Measurements from ENCODE around the gene PLIN1.
A peak's percentile ranks its signal among the peaks of the same experiment; 100 is the strongest.

Gene PLIN1

DNA sequence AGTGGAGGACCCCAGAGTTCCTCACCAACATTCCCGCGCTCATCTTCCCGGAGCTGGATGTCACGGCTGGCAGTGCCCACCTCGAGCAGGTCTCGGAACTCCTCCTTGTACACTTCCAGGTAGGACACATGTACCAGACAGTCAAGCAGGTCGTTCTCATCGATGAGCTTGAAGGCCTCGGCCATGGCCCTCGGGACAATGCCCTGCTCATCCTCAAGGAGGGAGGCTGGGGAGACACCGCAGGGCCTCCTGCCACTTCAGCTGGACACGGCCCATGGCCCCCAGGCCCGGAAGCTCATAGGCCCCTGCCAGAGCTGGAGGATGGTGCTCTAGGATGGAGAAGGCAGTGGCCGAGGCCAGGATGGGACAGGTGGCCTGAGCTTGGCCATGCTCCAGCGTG, 29.5 kb downstream of the PLIN1 start:
- WGBS, 2 donors (ENCODE audit: extremely low coverage in 2 of 2, insufficient read length in 2 of 2, insufficient replicate concordance in 1 of 2), result no CpG with 5 or more reads among the region's 15 CpGs
- DNase-seq (ENCODE audit: low spot score), result no peak

DNA sequence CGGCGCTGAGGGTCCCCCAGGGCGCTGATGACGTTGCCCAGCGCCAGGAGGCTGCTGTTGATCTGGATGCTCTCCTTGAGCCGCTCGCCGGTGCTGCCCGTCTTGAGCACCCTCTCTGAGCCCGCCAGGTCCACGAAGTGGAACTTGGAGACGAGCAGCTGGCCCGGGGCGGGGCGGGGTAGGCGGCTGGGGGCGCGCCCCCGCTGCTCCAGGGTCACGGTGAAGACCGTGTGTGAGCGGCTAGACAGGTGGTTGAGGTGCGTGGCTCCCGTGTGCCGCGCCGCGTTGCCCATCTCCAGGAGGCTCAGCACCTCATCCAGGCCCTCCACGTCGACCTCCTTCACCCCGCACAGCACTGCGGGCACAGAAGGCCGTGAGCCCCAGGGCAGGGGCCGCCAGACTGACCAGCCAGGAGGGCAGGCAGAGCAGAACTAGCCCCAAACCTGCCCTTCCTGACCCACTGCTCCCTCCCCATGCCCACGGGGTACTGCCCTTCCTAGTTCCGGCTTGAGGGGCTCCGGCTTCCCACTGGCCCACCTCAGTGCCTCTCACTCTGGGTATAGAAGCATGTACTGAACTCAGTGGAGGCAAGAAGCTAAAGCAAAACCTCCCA, 30.0 kb downstream of the PLIN1 start:
- Histone ChIP-seq H2AFZ (ENCODE audit: low read length) (no peak overlapping the region), H3K9me3 (replicated peaks in 1 of 2; ENCODE audit: control insufficient read depth in 2 of 2, insufficient read depth in 1 of 2, low read depth in 1 of 2, low read length in 2 of 2) (no peaks in the 10 kb centered on the region), H3K36me3 (replicated peaks in 1 of 2; ENCODE audit: control insufficient read depth in 2 of 2, insufficient read depth in 2 of 2, low read length in 2 of 2) (peaks cover 22 to 37% of the 10 kb centered on the region in 2 donors), H3K23ac (ENCODE audit: low read depth, low read length, poor library complexity) (peak overlapping the region; percentile 55), H3K4me3 (ENCODE audit: low read length in 2 of 2) (peak overlapping the region in 1 of 2 donors; percentile 9), H3K14ac (ENCODE audit: low read length) (no peak overlapping the region), H3K79me1 (ENCODE audit: low read depth, low read length) (peaks cover 8% of the 10 kb centered on the region), H3K4me2 (ENCODE audit: insufficient read depth, low read length, poor library complexity, severe bottlenecking) (no peak overlapping the region), H3K4me1 (ENCODE audit: control insufficient read depth in 2 of 2, insufficient read depth in 1 of 2, low read depth in 1 of 2, low read length in 2 of 2) (peaks cover 0 to 1% of the 10 kb centered on the region in 2 donors), H4K8ac (ENCODE audit: low read depth, low read length) (no peak overlapping the region), H2BK15ac (ENCODE audit: low read length) (no peak overlapping the region), H4K91ac (ENCODE audit: low read depth, low read length, poor library complexity) (no peak overlapping the region), H2AK5ac (ENCODE audit: low read depth, low read length) (no peak overlapping the region), H3K9ac (ENCODE audit: low read depth, low read length, poor library complexity) (no peak overlapping the region), H3K18ac (ENCODE audit: low read length) (no peak overlapping the region), H3K27me3 (ENCODE audit: control insufficient read depth in 3 of 3, insufficient read depth in 3 of 3, low read depth in 1 of 3, low read length in 3 of 3) (no peaks in the 10 kb centered on the region), H2BK12ac (ENCODE audit: low read length) (no peak overlapping the region), H2BK5ac (ENCODE audit: low read length) (no peak overlapping the region), H3K4ac (ENCODE audit: low read length) (no peak overlapping the region), H3K27ac (replicated peaks; ENCODE audit: low read length) (no peak overlapping the region), H2BK120ac (ENCODE audit: low read depth, low read length) (no peak overlapping the region)
- WGBS, 2 donors (ENCODE audit: extremely low coverage in 2 of 2, insufficient read length in 2 of 2, insufficient replicate concordance in 1 of 2), result no CpG with 5 or more reads among the region's 37 CpGs
- DNase-seq (ENCODE audit: low spot score), result no peak

More for the DNA sequence above, 29.5 kb downstream of the PLIN1 start:
- Histone ChIP-seq H3K18ac (ENCODE audit: low read length) (no peak overlapping the region), H2AK5ac (ENCODE audit: low read depth, low read length) (no peak overlapping the region), H3K36me3 (replicated peaks in 1 of 2; ENCODE audit: control insufficient read depth in 2 of 2, insufficient read depth in 2 of 2, low read length in 2 of 2) (peaks cover 22 to 35% of the 10 kb centered on the region in 2 donors), H3K4me3 (ENCODE audit: low read length in 2 of 2) (no peak overlapping the region), H2BK12ac (ENCODE audit: low read length) (no peak overlapping the region), H3K23ac (ENCODE audit: low read depth, low read length, poor library complexity) (no peak overlapping the region), H2AFZ (ENCODE audit: low read length) (no peak overlapping the region), H2BK120ac (ENCODE audit: low read depth, low read length) (no peak overlapping the region), H3K27me3 (ENCODE audit: control insufficient read depth in 3 of 3, insufficient read depth in 3 of 3, low read depth in 1 of 3, low read length in 3 of 3) (no peaks in the 10 kb centered on the region), H3K4me1 (ENCODE audit: control insufficient read depth in 2 of 2, insufficient read depth in 1 of 2, low read depth in 1 of 2, low read length in 2 of 2) (peaks cover 2 to 5% of the 10 kb centered on the region in 2 donors), H3K14ac (ENCODE audit: low read length) (no peak overlapping the region), H3K9ac (ENCODE audit: low read depth, low read length, poor library complexity) (no peak overlapping the region), H3K9me3 (replicated peaks in 1 of 2; ENCODE audit: control insufficient read depth in 2 of 2, insufficient read depth in 1 of 2, low read depth in 1 of 2, low read length in 2 of 2) (no peaks in the 10 kb centered on the region), H4K8ac (ENCODE audit: low read depth, low read length) (no peak overlapping the region), H3K79me1 (ENCODE audit: low read depth, low read length) (peaks cover 13% of the 10 kb centered on the region), H4K91ac (ENCODE audit: low read depth, low read length, poor library complexity) (no peak overlapping the region), H2BK15ac (ENCODE audit: low read length) (no peak overlapping the region), H3K4ac (ENCODE audit: low read length) (no peak overlapping the region), H3K27ac (replicated peaks; ENCODE audit: low read length) (no peak overlapping the region), H2BK5ac (ENCODE audit: low read length) (no peak overlapping the region), H3K4me2 (ENCODE audit: insufficient read depth, low read length, poor library complexity, severe bottlenecking) (no peak overlapping the region)

GRCh38 chr15:89648106-89649012, 30.8 kb downstream of the PLIN1 start:
- no peak overlapping the region for H2BK5ac ChIP-seq (ENCODE audit: low read length)
- no peaks in the 10 kb centered on the region for H3K27me3 ChIP-seq (ENCODE audit: control insufficient read depth in 3 of 3, insufficient read depth in 3 of 3, low read depth in 1 of 3, low read length in 3 of 3)
- H2AK5ac ChIP-seq (ENCODE audit: low read depth, low read length), result no peak overlapping the region
- no peak overlapping the region for H3K9ac ChIP-seq (ENCODE audit: low read depth, low read length, poor library complexity)
- peaks cover 22 to 39% of the 10 kb centered on the region in 2 donors for H3K36me3 ChIP-seq (replicated peaks in 1 of 2; ENCODE audit: control insufficient read depth in 2 of 2, insufficient read depth in 2 of 2, low read length in 2 of 2)
- no peak overlapping the region for H2AFZ ChIP-seq (ENCODE audit: low read length)
- no peak overlapping the region for H4K91ac ChIP-seq (ENCODE audit: low read depth, low read length, poor library complexity)
- no peak overlapping the region for H3K23ac ChIP-seq (ENCODE audit: low read depth, low read length, poor library complexity)
- H3K18ac ChIP-seq (ENCODE audit: low read length), result no peak overlapping the region
- no CpG with 5 or more reads among the region's 102 CpGs for WGBS, 2 donors (ENCODE audit: extremely low coverage in 2 of 2, insufficient read length in 2 of 2, insufficient replicate concordance in 1 of 2)
- no peaks in the 10 kb centered on the region for H3K9me3 ChIP-seq (replicated peaks in 1 of 2; ENCODE audit: control insufficient read depth in 2 of 2, insufficient read depth in 1 of 2, low read depth in 1 of 2, low read length in 2 of 2)
- no peak overlapping the region for H3K27ac ChIP-seq (replicated peaks; ENCODE audit: low read length)
- H3K79me1 ChIP-seq (ENCODE audit: low read depth, low read length), result peaks cover 8% of the 10 kb centered on the region
- peaks cover 0 to 1% of the 10 kb centered on the region in 2 donors for H3K4me1 ChIP-seq (ENCODE audit: control insufficient read depth in 2 of 2, insufficient read depth in 1 of 2, low read depth in 1 of 2, low read length in 2 of 2)
- H2BK15ac ChIP-seq (ENCODE audit: low read length), result no peak overlapping the region
- H2BK120ac ChIP-seq (ENCODE audit: low read depth, low read length), result no peak overlapping the region
- no peak overlapping the region for H4K8ac ChIP-seq (ENCODE audit: low read depth, low read length)
- H2BK12ac ChIP-seq (ENCODE audit: low read length), result no peak overlapping the region
- no peak for DNase-seq (ENCODE audit: low spot score)
- no peak overlapping the region for H3K4me3 ChIP-seq (ENCODE audit: low read length in 2 of 2)
- no peak overlapping the region for H3K4ac ChIP-seq (ENCODE audit: low read length)
- no peak overlapping the region for H3K4me2 ChIP-seq (ENCODE audit: insufficient read depth, low read length, poor library complexity, severe bottlenecking)
- H3K14ac ChIP-seq (ENCODE audit: low read length), result no peak overlapping the region

DNA sequence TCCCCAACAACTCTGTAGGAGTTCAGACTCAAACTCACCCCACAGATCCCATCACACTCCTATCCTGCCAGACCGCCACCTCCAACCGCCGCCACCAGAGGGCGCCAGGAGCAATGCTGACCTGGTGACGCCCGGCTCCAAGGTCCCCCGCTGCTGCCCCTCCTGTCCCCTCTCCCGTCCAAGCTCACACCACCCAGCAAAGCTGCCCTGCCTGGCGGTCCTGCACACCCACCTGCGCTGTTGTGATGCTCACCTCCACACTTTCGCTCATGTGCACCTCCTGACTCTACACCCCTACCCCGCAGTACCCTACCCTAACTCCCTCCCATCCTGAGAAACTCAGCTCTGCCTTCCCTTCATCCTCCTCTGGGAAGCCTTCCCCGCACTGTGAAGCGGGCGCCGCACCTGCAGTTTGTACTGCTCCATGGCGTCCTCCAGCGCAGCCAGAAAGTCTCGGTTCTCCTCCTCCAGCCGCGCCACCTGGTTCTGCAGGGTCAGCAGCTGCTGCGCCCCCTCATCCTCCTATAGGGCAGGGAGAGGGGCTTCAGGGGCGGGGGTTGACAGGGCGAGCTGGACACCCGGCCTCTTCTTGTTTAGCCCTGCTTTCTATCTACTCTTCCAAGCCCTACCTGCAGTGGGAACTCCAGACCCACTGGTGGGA, 31.8 kb downstream of the PLIN1 start:
- Histone ChIP-seq H3K9me3 (replicated peaks in 1 of 2; ENCODE audit: control insufficient read depth in 2 of 2, insufficient read depth in 1 of 2, low read depth in 1 of 2, low read length in 2 of 2) (no peaks in the 10 kb centered on the region), H3K4me3 (ENCODE audit: low read length in 2 of 2) (no peak overlapping the region), H3K14ac (ENCODE audit: low read length) (no peak overlapping the region), H2BK15ac (ENCODE audit: low read length) (no peak overlapping the region), H3K18ac (ENCODE audit: low read length) (no peak overlapping the region), H3K36me3 (replicated peaks in 1 of 2; ENCODE audit: control insufficient read depth in 2 of 2, insufficient read depth in 2 of 2, low read length in 2 of 2) (peaks cover 18 to 37% of the 10 kb centered on the region in 2 donors), H2BK12ac (ENCODE audit: low read length) (no peak overlapping the region), H2BK120ac (ENCODE audit: low read depth, low read length) (no peak overlapping the region), H3K23ac (ENCODE audit: low read depth, low read length, poor library complexity) (no peak overlapping the region), H2AK5ac (ENCODE audit: low read depth, low read length) (no peak overlapping the region), H2BK5ac (ENCODE audit: low read length) (no peak overlapping the region), H3K4me1 (ENCODE audit: control insufficient read depth in 2 of 2, insufficient read depth in 1 of 2, low read depth in 1 of 2, low read length in 2 of 2) (peaks cover 0 to 1% of the 10 kb centered on the region in 2 donors), H4K8ac (ENCODE audit: low read depth, low read length) (no peak overlapping the region), H3K27ac (replicated peaks; ENCODE audit: low read length) (no peak overlapping the region), H3K4ac (ENCODE audit: low read length) (no peak overlapping the region), H3K4me2 (ENCODE audit: insufficient read depth, low read length, poor library complexity, severe bottlenecking) (no peak overlapping the region), H2AFZ (ENCODE audit: low read length) (no peak overlapping the region), H4K91ac (ENCODE audit: low read depth, low read length, poor library complexity) (no peak overlapping the region), H3K27me3 (ENCODE audit: control insufficient read depth in 3 of 3, insufficient read depth in 3 of 3, low read depth in 1 of 3, low read length in 3 of 3) (no peaks in the 10 kb centered on the region), H3K79me1 (ENCODE audit: low read depth, low read length) (peaks cover 5% of the 10 kb centered on the region), H3K9ac (ENCODE audit: low read depth, low read length, poor library complexity) (no peak overlapping the region)
- DNase-seq (ENCODE audit: low spot score), result peak; percentile 64
- no CpG with 5 or more reads among the region's 25 CpGs for WGBS, 2 donors (ENCODE audit: extremely low coverage in 2 of 2, insufficient read length in 2 of 2, insufficient replicate concordance in 1 of 2)
